GM12878 (cell line): ENCODE measurements around the gene BNC2.

ENCODE experiments used
- STAT1 ChIP-seq: fragments of 450-650 bp; conservative IDR thresholded peaks from 2 replicates; pipeline ENCODE4 v1.6.1; 2014; ENCODE audit warnings: antibody characterized with exemption, mild to moderate bottlenecking
- TAF1 ChIP-seq: IDR thresholded peaks from 2 replicates; pipeline ENCODE4 v1.6.1; 2011; ENCODE audit warnings: mild to moderate bottlenecking, low read depth, low read length, borderline replicate concordance
- TF ChIP-seq, protein P1 (sequence below): IDR thresholded peaks from 2 replicates; pipeline ENCODE4 v1.6.1; 2012; ENCODE audit warnings: low read depth, low read length, improper control_type of control experiment
- TF ChIP-seq, protein P2 (sequence below), 3 experiments: IDR thresholded peaks in 2 of 3; conservative IDR thresholded peaks in 1 of 3; 2 replicates each; pipeline ENCODE4 v1.5.1; 2011; ENCODE audit warnings: low read depth in 3 of 3, low read length in 3 of 3, mild to moderate bottlenecking in 3 of 3, control low read depth in 2 of 3, moderate library complexity in 2 of 3, inconsistent platforms in 1 of 3, mixed read lengths in 1 of 3; ENCODE audit not compliant: control insufficient read depth in 2 of 3, insufficient read depth in 1 of 3; ENCODE audit errors: extremely low read depth in 1 of 3

DNA sequence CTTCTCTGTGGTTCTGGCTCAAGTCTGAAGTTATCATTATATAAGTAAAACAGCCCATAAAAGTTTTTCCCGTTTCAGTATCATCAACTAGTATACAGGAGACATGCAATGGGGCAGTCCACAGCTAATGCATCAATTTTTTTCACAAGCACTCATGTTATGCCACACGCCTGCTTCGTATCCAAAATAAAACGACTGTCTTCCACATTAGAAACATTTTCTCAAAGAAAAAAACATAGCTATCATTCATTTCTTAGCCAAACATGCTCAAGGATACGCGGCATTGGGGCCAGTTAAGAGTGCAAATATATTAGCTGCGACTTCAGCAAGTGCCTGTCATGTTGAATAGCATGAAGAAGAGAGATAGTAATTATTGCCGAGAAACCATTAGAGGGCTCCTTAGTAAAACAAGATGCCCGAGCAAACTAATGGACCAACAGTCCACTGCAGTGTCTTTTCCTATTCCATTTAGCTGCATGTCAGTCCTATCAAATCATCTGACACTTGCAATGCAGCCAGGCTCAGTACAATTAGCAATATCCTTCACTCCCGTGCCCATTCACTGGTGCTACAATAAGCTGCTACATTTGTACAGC, 68.5 kb downstream of the BNC2 start:
- TF ChIP-seq, protein P1, sequence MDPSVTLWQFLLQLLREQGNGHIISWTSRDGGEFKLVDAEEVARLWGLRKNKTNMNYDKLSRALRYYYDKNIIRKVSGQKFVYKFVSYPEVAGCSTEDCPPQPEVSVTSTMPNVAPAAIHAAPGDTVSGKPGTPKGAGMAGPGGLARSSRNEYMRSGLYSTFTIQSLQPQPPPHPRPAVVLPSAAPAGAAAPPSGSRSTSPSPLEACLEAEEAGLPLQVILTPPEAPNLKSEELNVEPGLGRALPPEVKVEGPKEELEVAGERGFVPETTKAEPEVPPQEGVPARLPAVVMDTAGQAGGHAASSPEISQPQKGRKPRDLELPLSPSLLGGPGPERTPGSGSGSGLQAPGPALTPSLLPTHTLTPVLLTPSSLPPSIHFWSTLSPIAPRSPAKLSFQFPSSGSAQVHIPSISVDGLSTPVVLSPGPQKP: no peak
- TF ChIP-seq STAT1: no peak
- TF ChIP-seq, protein P2, sequence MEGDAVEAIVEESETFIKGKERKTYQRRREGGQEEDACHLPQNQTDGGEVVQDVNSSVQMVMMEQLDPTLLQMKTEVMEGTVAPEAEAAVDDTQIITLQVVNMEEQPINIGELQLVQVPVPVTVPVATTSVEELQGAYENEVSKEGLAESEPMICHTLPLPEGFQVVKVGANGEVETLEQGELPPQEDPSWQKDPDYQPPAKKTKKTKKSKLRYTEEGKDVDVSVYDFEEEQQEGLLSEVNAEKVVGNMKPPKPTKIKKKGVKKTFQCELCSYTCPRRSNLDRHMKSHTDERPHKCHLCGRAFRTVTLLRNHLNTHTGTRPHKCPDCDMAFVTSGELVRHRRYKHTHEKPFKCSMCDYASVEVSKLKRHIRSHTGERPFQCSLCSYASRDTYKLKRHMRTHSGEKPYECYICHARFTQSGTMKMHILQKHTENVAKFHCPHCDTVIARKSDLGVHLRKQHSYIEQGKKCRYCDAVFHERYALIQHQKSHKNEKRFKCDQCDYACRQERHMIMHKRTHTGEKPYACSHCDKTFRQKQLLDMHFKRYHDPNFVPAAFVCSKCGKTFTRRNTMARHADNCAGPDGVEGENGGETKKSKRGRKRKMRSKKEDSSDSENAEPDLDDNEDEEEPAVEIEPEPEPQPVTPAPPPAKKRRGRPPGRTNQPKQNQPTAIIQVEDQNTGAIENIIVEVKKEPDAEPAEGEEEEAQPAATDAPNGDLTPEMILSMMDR (IDR thresholded peaks at IDR 0.05 in 2 of 3, conservative IDR thresholded peaks at IDR 0.05 in 1 of 3; ENCODE audit: control insufficient read depth in 2 of 3, extremely low read depth in 1 of 3, insufficient read depth in 1 of 3, low read depth in 3 of 3, low read length in 3 of 3): no peak
- TF ChIP-seq TAF1: no peak
